Activated CD8-positive, alpha-beta T cell treated with anti-CD3 and anti-CD28 coated beads for 36 hours (primary cell): Measurements from ENCODE around the gene SURF2. TPM values are rescaled to one million over a fixed set of nuclear protein-coding genes. Genes with fewer than 3 reads are reported as not detected.
"Not testable (repeated sequence)": the region's sequence is repeated elsewhere in the genome, so short reads cannot be mapped to it uniquely, and the experiment has no call there.

Experiments used
- ATAC-seq: fragments of 200-7000 bp; cut with Tn5 transposase; one replicate; pipeline ENCODE4 v1.10.0; 2021; ENCODE audit warnings: mild to moderate bottlenecking, moderate library complexity
- CTCF ChIA-PET: fragments of 350-600 bp; sonication (Branson Sonifier 250); formaldehyde crosslinking; loops from one replicate; lab custom pipeline; 2021; ENCODE audit warnings: antibody characterized with exemption; lab: Charles Lee
- POLR2A ChIA-PET: fragments of 350-600 bp; sonication (Branson Sonifier 250); formaldehyde crosslinking; loops from one replicate; lab custom pipeline; 2021; ENCODE audit warnings: antibody characterized with exemption; lab: Charles Lee
- DNase-seq: peaks from one replicate; pipeline ENCODE4 v3.0.0-alpha.2; 2020
- H3K27ac Mint-ChIP-seq: one replicate; pipeline ENCODE4 v1.8.0; 2021; ENCODE audit warnings: mild to moderate bottlenecking, mixed read lengths
- H3K27me3 Mint-ChIP-seq: one replicate; pipeline ENCODE4 v1.8.0; 2021; ENCODE audit warnings: mixed read lengths
- H3K36me3 Mint-ChIP-seq: one replicate; pipeline ENCODE4 v1.8.0; 2021; ENCODE audit warnings: low read depth, mixed read lengths
- H3K4me1 Mint-ChIP-seq: one replicate; pipeline ENCODE4 v1.8.0; 2021; ENCODE audit warnings: low read depth, mixed read lengths
- H3K4me3 Mint-ChIP-seq: one replicate; pipeline ENCODE4 v1.8.0; 2021; ENCODE audit warnings: mild to moderate bottlenecking, moderate library complexity, mixed read lengths
- H3K9me3 Mint-ChIP-seq: one replicate; pipeline ENCODE4 v1.8.0; 2021; ENCODE audit warnings: mixed read lengths
- CTCF ChIP-seq: fragments of 200-600 bp; IDR thresholded peaks from one replicate; pipeline ENCODE4 v1.8.0; 2022; ENCODE audit warnings: antibody characterized with exemption, mild to moderate bottlenecking
- intact Hi-C: fragments of 100-400 bp; cut with micrococcal nuclease; formaldehyde crosslinking; loops from one replicate; pipeline ENCODE4 v1.10.0; 2022
- total RNA-seq, 2 experiments: library from RNA; stranded (reverse); gene quantifications; one replicate each; pipeline ENCODE4 v1.2.3, GENCODE V29; 2021

The SURF2 gene
- total RNA-seq, 2 experiments from 2014 or later: 14.6 to 21.5 TPM

GRCh38 chr9:133332381-133332730 is 24.0 kb upstream of the SURF2 start:
- Mint-ChIP-seq H3K27ac (no peak overlapping the region), H3K27me3 (no peaks in the 10 kb centered on the region), H3K4me3 (no peak overlapping the region), H3K9me3 (no peaks in the 10 kb centered on the region), H3K36me3 (peaks cover 63% of the 10 kb centered on the region), H3K4me1 (peaks cover 34% of the 10 kb centered on the region)
- ChIA-PET CTCF (interaction anchor here (1.0 kb wide), 1 partner anchor 154 kb away, joined by 3 read pairs; no protein-coding TSS in a partner anchor), POLR2A (interaction anchor here (0.8 to 1.3 kb wide), 2 partner anchors 16 kb away, joined by 3 read pairs; partner anchors contain the start of genes MED22 and RPL7A)
- no peak for TF ChIP-seq CTCF
- DNase-seq: no peak
- intact Hi-C loops: no loop called here
- ATAC-seq: no peak

GRCh38 chr9:133333011-133333410 is 23.3 kb upstream of the SURF2 start:
- Mint-ChIP-seq H3K4me1 (peaks cover 34% of the 10 kb centered on the region), H3K4me3 (no peak overlapping the region), H3K36me3 (peaks cover 63% of the 10 kb centered on the region), H3K9me3 (no peaks in the 10 kb centered on the region), H3K27me3 (no peaks in the 10 kb centered on the region), H3K27ac (peak overlapping the region; percentile 49)
- POLR2A ChIA-PET: interaction anchor here (0.8 to 2.9 kb wide), 4 partner anchors 15 to 18 kb away, joined by 3 to 20 read pairs (median 4); partner anchors contain the start of genes MED22 and RPL7A
- intact Hi-C loops: no loop called here
- DNase-seq (no peak), ATAC-seq (no peak)
- no peak for TF ChIP-seq CTCF
- CTCF ChIA-PET: interaction anchor here (1.1 to 2.4 kb wide), 2 partner anchors 39 to 94 kb away, joined by 3 to 11 read pairs; no protein-coding TSS in a partner anchor

GRCh38 chr9:133333566-133333965 is 22.8 kb upstream of the SURF2 start:
- Mint-ChIP-seq H3K36me3 (peaks cover 63% of the 10 kb centered on the region), H3K27ac (peak overlapping the region; percentile 86), H3K27me3 (no peaks in the 10 kb centered on the region), H3K4me1 (peaks cover 34% of the 10 kb centered on the region), H3K9me3 (no peaks in the 10 kb centered on the region), H3K4me3 (peak overlapping the region; percentile 97)
- CTCF ChIA-PET: interaction anchor here (1.1 to 2.4 kb wide), 3 partner anchors 38 to 95 kb away, joined by 3 to 11 read pairs (median 4); no protein-coding TSS in a partner anchor
- no peak for ATAC-seq
- intact Hi-C loops: no loop called here
- no peak for TF ChIP-seq CTCF
- POLR2A ChIA-PET: interaction anchor here (1.1 to 2.9 kb wide), 3 partner anchors 15 to 40 kb away, joined by 5 to 20 read pairs (median 13); partner anchors contain the start of genes MED22 and RPL7A
- no peak for DNase-seq

- CTCF ChIA-PET: interaction anchor here (0.8 to 2.4 kb wide), 4 partner anchors 38 to 148 kb away, joined by 3 to 11 read pairs (median 4); no protein-coding TSS in a partner anchor
- Mint-ChIP-seq H3K27ac (peak overlapping the region; percentile 86), H3K4me1 (peaks cover 37% of the 10 kb centered on the region), H3K36me3 (peaks cover 68% of the 10 kb centered on the region), H3K9me3 (no peaks in the 10 kb centered on the region), H3K27me3 (no peaks in the 10 kb centered on the region), H3K4me3 (peak overlapping the region; percentile 97)
- ATAC-seq (no peak), DNase-seq (no peak)
- POLR2A ChIA-PET: interaction anchor here (0.8 to 2.9 kb wide), 7 partner anchors 12 to 144 kb away, joined by 3 to 20 read pairs (median 5); partner anchors contain the start of genes MED22, RPL7A and SLC2A6
- no peak for TF ChIP-seq CTCF
- intact Hi-C loops: no loop called here
Measured at GRCh38 chr9:133334161-133334560, 22.2 kb upstream of the SURF2 start.

GRCh38 chr9:133334888-133335287 is 21.5 kb upstream of the SURF2 start:
- Mint-ChIP-seq H3K36me3 (peaks cover 73% of the 10 kb centered on the region), H3K4me3 (peak overlapping the region; percentile 97), H3K4me1 (peaks cover 39% of the 10 kb centered on the region), H3K27ac (peak overlapping the region; percentile 86)
- DNase-seq, H3K9me3 Mint-ChIP-seq, H3K27me3 Mint-ChIP-seq, intact Hi-C loops, ATAC-seq: not testable (repeated sequence)
- POLR2A ChIA-PET: interaction anchor here (0.8 to 2.9 kb wide), 10 partner anchors 11 to 149 kb away, joined by 3 to 20 read pairs (median 4); partner anchors contain the start of genes MED22, RPL7A and SLC2A6
- CTCF ChIA-PET: interaction anchor here (0.8 to 2.4 kb wide), 5 partner anchors 37 to 313 kb away, joined by 3 to 11 read pairs (median 4); no protein-coding TSS in a partner anchor
